Brain microvascular endothelial cell (primary cell): ENCODE data around the gene BMPER.
"Not testable (repeated sequence)": the region's sequence is repeated elsewhere in the genome, so short reads cannot be mapped to it uniquely, and the experiment has no call there.

Experiments used
- DNase-seq: peaks from one replicate; pipeline ENCODE4 v3.0.0-alpha.2; 2020
- H3K27ac ChIP-seq: fragments of 250-450 bp; sonication (Bioruptor Pico); 2 replicates; pipeline ENCODE4 v1.5.1; 2020; ENCODE audit warnings: mild to moderate bottlenecking, moderate library complexity
- H3K27me3 ChIP-seq: fragments of 250-450 bp; sonication (Bioruptor Pico); replicated peaks from 2 replicates; pipeline ENCODE4 v1.5.1; 2020; ENCODE audit warnings: mild to moderate bottlenecking
- H3K36me3 ChIP-seq: fragments of 250-450 bp; sonication (Bioruptor Pico); replicated peaks from 2 replicates; pipeline ENCODE4 v1.5.1; 2020; ENCODE audit warnings: mild to moderate bottlenecking
- H3K4me3 ChIP-seq: 2 replicates; pipeline ENCODE4 v1.5.1; 2011; ENCODE audit warnings: low read depth, mild to moderate bottlenecking, control low read depth, low read length, moderate library complexity
- CTCF ChIP-seq: IDR thresholded peaks from 2 replicates; pipeline ENCODE4 v1.5.1; 2011; ENCODE audit warnings: low read depth, mild to moderate bottlenecking, moderate library complexity, low read length, control low read depth, inconsistent platforms; ENCODE audit errors: missing control alignments
- in situ Hi-C: cut with HindIII; loops from 2 replicates; pipeline ENCODE4 v1.10.0; 2017; ENCODE audit warnings: low sequenced_read_pairs, low pct_ligation_motif_present

BMPER gene

GRCh38 chr7:34162027-34162565 is 256.8 kb downstream of the BMPER start:
- in situ Hi-C loops = no loop called here
- Histone ChIP-seq H3K36me3 (no peaks in the 10 kb centered on the region), H3K27ac (no peak overlapping the region), H3K27me3 (no peaks in the 10 kb centered on the region), H3K4me3 (no peak overlapping the region)
- no peak for TF ChIP-seq CTCF
- no peak for DNase-seq

DNA sequence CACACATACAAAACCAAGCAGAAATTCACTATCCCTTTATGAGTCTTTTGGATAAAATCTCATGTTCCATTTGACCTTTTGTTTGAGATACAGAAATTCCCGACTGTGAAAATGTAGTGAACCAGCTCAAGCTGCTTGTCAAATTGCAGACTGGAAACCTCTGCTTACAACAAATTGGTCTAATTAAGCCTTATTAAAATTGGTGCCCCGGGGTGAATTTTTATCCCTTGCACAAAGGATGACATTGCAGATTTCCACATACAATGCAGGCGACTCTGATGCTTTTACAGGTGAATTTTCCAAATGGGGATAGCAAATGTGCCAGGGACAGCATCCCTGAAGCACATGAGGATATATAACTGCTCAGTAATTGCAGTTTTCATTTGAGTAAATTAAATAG is 257.3 kb downstream of the BMPER start:
- TF ChIP-seq CTCF = no peak
- Histone ChIP-seq H3K4me3 (no peak overlapping the region), H3K36me3 (no peaks in the 10 kb centered on the region), H3K27ac (no peak overlapping the region), H3K27me3 (no peaks in the 10 kb centered on the region)
- in situ Hi-C loops = no loop called here
- no peak for DNase-seq

GRCh38 chr7:34163956-34164355 is 258.6 kb downstream of the BMPER start:
- Histone ChIP-seq H3K27ac (no peak overlapping the region), H3K27me3 (no peaks in the 10 kb centered on the region), H3K4me3 (no peak overlapping the region), H3K36me3 (no peaks in the 10 kb centered on the region)
- DNase-seq = no peak
- no peak for TF ChIP-seq CTCF
- in situ Hi-C loops = no loop called here

- Histone ChIP-seq H3K27ac (no peak overlapping the region), H3K4me3 (no peak overlapping the region), H3K27me3 (no peaks in the 10 kb centered on the region), H3K36me3 (no peaks in the 10 kb centered on the region)
- in situ Hi-C loops = no loop called here
- no peak for TF ChIP-seq CTCF
- no peak for DNase-seq
These were observed 260.1 kb downstream of the BMPER start for GRCh38 chr7:34165466-34165865.

DNA sequence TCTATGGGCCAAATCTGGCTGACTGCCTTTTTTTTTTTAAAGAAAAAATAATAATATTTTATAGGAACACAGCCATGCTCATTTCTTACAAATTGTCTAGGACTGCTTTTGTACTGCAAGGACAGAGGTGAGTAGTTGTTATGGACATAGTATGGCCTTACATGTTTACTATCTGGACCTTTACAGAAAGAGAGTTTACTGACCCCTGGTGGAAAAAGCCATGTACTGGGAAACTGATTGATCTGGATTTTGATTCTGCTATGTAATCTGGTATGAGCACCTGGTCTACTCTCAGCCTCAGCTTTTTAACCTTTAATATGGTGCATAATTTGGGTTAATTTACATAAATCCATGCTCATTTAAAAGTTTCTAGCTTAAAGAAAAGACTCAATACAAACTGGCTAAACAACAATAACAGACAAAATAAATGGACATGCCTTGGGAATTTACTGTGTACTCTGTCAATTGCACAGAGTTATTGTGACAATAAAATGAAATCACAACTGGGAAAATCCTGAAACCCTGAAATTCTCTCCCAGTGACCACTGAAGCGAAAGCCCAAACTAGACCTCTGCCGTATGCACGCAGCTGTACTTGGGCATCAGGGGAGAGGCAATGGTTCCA is 260.7 kb downstream of the BMPER start:
- DNase-seq = peak; percentile 47
- no peaks in the 10 kb centered on the region for H3K27me3 ChIP-seq
- no peaks in the 10 kb centered on the region for H3K36me3 ChIP-seq
- TF ChIP-seq CTCF = peak; percentile 67
- H3K4me3 ChIP-seq = no peak overlapping the region
- in situ Hi-C loops = no loop called here
- H3K27ac ChIP-seq = no peak overlapping the region

DNA sequence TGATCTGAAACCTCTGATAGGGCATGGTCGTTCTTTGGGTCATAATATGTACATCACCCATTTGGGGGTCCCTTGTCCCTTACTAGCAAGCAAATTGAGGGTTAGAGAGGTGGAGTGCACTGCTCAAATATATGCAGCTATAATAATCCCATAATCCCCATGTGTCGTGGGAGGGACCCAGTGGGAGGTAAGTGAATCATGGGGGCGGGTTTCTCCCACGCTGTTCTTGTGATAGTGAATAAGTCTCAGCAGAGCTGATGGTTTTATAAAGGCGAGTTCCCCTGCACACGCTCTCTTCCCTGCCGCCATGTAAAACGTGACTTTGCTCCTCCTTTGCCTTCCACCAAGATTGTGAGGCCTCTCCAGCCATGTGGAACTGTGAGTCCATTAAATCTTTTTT is 262.7 kb downstream of the BMPER start:
- Histone ChIP-seq H3K27ac (no peak overlapping the region), H3K27me3 (no peaks in the 10 kb centered on the region), H3K4me3 (no peak overlapping the region), H3K36me3 (no peaks in the 10 kb centered on the region)
- in situ Hi-C loops = no loop called here
- no peak for TF ChIP-seq CTCF
- DNase-seq = no peak

DNA sequence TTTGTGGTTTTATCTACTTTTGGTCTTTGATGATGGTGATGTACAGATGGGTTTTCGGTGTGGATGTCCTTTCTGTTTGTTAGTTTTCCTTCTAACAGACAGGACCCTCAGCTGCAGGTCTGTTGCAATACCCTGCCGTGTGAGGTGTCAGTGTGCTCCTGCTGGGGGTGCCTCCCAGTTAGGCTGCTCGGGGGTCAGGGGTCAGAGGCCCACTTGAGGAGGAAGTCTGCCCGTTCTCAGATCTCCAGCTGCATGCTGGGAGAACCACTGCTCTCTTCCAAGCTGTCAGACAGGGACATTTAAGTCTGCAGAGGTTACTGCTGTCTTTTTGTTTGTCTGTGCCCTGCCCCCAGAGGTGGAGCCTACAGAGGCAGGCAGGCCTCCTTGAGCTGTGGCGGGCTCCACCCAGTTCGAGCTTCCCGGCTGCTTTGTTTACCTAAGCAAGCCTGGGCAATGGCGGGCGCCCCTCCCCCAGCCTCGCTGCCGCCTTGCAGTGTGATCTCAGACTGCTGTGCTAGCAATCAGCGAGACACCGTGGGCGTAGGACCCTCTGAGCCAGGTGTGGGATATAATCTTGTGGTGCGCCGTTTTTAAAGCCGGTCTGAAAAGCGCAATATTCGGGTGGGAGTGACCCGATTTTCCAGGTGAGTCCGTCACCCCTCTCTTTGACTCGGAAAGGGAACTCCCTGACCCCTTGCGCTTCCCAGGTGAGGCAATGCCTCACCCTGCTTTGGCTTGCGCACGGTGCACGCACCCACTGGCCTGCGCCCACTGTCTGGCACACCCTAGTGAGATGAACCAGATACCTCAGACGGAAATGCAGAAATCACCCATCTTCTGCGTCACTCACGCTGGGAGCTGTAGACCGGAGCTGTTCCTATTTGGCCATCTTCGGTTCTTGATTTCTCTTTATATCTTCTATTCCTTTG is 269.6 kb downstream of the BMPER start:
- H3K27me3 ChIP-seq, DNase-seq, H3K27ac ChIP-seq, H3K36me3 ChIP-seq, H3K4me3 ChIP-seq, in situ Hi-C loops: not testable (repeated sequence)
